CD4-positive, alpha-beta T cell treated with Interleukin-12 subunit alpha and Interleukin-12 subunit beta, for 1 hour (primary cell): ENCODE measurements around the gene LRP1B.
"Not testable (repeated sequence)": the region's sequence is repeated elsewhere in the genome, so short reads cannot be mapped to it uniquely, and the experiment has no call there.

Experiments used
- DNase-seq: peaks from one replicate; pipeline ENCODE4 v3.0.0-alpha.2; 2020

LRP1B gene

GRCh38 chr2:140355511-140356090, 1775.2 kb downstream of the LRP1B start:
- DNase-seq = no peak

GRCh38 chr2:140354544-140354943, 1776.3 kb downstream of the LRP1B start:
- no peak for DNase-seq

GRCh38 chr2:140353541-140353940, 1777.3 kb downstream of the LRP1B start:
- DNase-seq = no peak

- DNase-seq = no peak
Observed at GRCh38 chr2:140351692-140352091, 1779.1 kb downstream of the LRP1B start.

- DNase-seq = no peak
Observed at GRCh38 chr2:140349695-140350094, 1781.1 kb downstream of the LRP1B start.

GRCh38 chr2:140348826-140349225, 1782.0 kb downstream of the LRP1B start:
- no peak for DNase-seq

- DNase-seq = no peak
Observed at GRCh38 chr2:140344838-140345237, 1786.0 kb downstream of the LRP1B start.

- DNase-seq = not testable (repeated sequence)
Observed at GRCh38 chr2:140344266-140344665, 1786.5 kb downstream of the LRP1B start.

- no peak for DNase-seq
Observed at GRCh38 chr2:140338795-140339194, 1792.0 kb downstream of the LRP1B start.

GRCh38 chr2:140337061-140337460, 1793.8 kb downstream of the LRP1B start:
- no peak for DNase-seq

- no peak for DNase-seq
Observed at GRCh38 chr2:140316345-140316744, 1814.5 kb downstream of the LRP1B start.

GRCh38 chr2:140311905-140312304, 1818.9 kb downstream of the LRP1B start:
- no peak for DNase-seq

- DNase-seq = no peak
Observed at GRCh38 chr2:140308706-140309105, 1822.1 kb downstream of the LRP1B start.

- DNase-seq = no peak
Observed at GRCh38 chr2:140307532-140307931, 1823.3 kb downstream of the LRP1B start.

GRCh38 chr2:140295767-140296166, 1835.0 kb downstream of the LRP1B start:
- no peak for DNase-seq

- DNase-seq = no peak
Observed at GRCh38 chr2:140288726-140289125, 1842.1 kb downstream of the LRP1B start.

- DNase-seq = no peak
Observed at GRCh38 chr2:140288213-140288612, 1842.6 kb downstream of the LRP1B start.

GRCh38 chr2:140286377-140286776, 1844.4 kb downstream of the LRP1B start:
- no peak for DNase-seq

GRCh38 chr2:140277344-140277743, 1853.5 kb downstream of the LRP1B start:
- DNase-seq = not testable (repeated sequence)

- DNase-seq = no peak
Observed at GRCh38 chr2:140276661-140277060, 1854.2 kb downstream of the LRP1B start.

- no peak for DNase-seq
Observed at GRCh38 chr2:140275427-140275826, 1855.4 kb downstream of the LRP1B start.

GRCh38 chr2:140274891-140275290, 1855.9 kb downstream of the LRP1B start:
- DNase-seq = no peak

GRCh38 chr2:140273958-140274357, 1856.9 kb downstream of the LRP1B start:
- DNase-seq = no peak

GRCh38 chr2:140273408-140273807, 1857.4 kb downstream of the LRP1B start:
- DNase-seq = no peak

- no peak for DNase-seq
Observed at GRCh38 chr2:140270224-140270623, 1860.6 kb downstream of the LRP1B start.

- DNase-seq = no peak
Observed at GRCh38 chr2:140269000-140269399, 1861.8 kb downstream of the LRP1B start.
